WERI-Rb-1 (cell line): Measurements from ENCODE around the gene SGPL1.
"Not testable (repeated sequence)": the region's sequence is repeated elsewhere in the genome, so short reads cannot be mapped to it uniquely, and the experiment has no call there.

ENCODE experiments used
- DNase-seq: peaks from one replicate; pipeline ENCODE4 v3.0.0-alpha.2; 2020
- H3K27ac ChIP-seq: fragments of 250-450 bp; sonication (Bioruptor Pico); 2 replicates; pipeline ENCODE4 v1.5.1; 2020; ENCODE audit warnings: mild to moderate bottlenecking, moderate library complexity
- H3K27me3 ChIP-seq: fragments of 250-450 bp; sonication (Bioruptor Pico); 2 replicates; pipeline ENCODE4 v1.5.1; 2021; ENCODE audit warnings: mild to moderate bottlenecking, low read depth, moderate library complexity; ENCODE audit not compliant: insufficient read depth, severe bottlenecking
- H3K36me3 ChIP-seq: fragments of 250-450 bp; sonication (Bioruptor Pico); 2 replicates; pipeline ENCODE4 v1.5.1; 2020; ENCODE audit warnings: mild to moderate bottlenecking, moderate library complexity
- H3K4me3 ChIP-seq: 2 replicates; pipeline ENCODE4 v1.5.1; 2011; ENCODE audit warnings: low read depth, mild to moderate bottlenecking, control low read depth, low read length
- H3K9me3 ChIP-seq: fragments of 250-450 bp; sonication (Bioruptor Pico); 2 replicates; pipeline ENCODE4 v1.5.1; 2021; ENCODE audit warnings: mild to moderate bottlenecking, moderate library complexity; ENCODE audit not compliant: severe bottlenecking
- TF ChIP-seq, protein P1 (sequence below): IDR thresholded peaks from 2 replicates; pipeline ENCODE4 v1.5.1; 2011; ENCODE audit warnings: low read depth, mild to moderate bottlenecking, control low read depth, inconsistent platforms, low read length

Gene SGPL1

DNA sequence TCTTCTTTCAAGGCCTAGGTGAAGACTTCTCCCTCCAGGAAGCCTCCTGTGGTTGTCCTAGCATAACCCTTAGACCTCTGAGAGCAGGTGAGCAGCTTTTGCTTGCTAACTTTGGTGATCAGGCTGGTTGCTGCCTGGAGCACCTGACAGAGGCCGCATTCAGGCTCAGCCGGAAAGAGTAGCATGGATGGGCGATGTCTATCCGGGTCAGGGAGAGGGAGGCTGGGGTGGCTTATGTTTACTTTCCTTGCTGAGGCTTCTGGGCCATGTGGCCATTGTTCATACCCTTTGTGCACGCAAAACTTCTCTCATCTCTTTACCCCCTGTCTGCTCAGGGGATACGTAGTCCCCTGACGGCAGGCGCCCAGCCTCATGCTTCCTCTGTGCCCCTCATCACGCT, 100.1 kb downstream of the SGPL1 start:
- no peaks in the 10 kb centered on the region for H3K9me3 ChIP-seq
- no peaks in the 10 kb centered on the region for H3K36me3 ChIP-seq
- TF ChIP-seq, protein P1, sequence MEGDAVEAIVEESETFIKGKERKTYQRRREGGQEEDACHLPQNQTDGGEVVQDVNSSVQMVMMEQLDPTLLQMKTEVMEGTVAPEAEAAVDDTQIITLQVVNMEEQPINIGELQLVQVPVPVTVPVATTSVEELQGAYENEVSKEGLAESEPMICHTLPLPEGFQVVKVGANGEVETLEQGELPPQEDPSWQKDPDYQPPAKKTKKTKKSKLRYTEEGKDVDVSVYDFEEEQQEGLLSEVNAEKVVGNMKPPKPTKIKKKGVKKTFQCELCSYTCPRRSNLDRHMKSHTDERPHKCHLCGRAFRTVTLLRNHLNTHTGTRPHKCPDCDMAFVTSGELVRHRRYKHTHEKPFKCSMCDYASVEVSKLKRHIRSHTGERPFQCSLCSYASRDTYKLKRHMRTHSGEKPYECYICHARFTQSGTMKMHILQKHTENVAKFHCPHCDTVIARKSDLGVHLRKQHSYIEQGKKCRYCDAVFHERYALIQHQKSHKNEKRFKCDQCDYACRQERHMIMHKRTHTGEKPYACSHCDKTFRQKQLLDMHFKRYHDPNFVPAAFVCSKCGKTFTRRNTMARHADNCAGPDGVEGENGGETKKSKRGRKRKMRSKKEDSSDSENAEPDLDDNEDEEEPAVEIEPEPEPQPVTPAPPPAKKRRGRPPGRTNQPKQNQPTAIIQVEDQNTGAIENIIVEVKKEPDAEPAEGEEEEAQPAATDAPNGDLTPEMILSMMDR: no peak
- no peak overlapping the region for H3K27ac ChIP-seq
- no peaks in the 10 kb centered on the region for H3K27me3 ChIP-seq
- no peak overlapping the region for H3K4me3 ChIP-seq
- no peak for DNase-seq

- Histone ChIP-seq H3K27me3 (no peaks in the 10 kb centered on the region), H3K9me3 (no peaks in the 10 kb centered on the region), H3K4me3 (no peak overlapping the region), H3K36me3 (no peaks in the 10 kb centered on the region), H3K27ac (no peak overlapping the region)
- TF ChIP-seq, protein P1: no peak
- DNase-seq: no peak
Measured at GRCh38 chr10:70916241-70916640, 100.5 kb downstream of the SGPL1 start.

DNA sequence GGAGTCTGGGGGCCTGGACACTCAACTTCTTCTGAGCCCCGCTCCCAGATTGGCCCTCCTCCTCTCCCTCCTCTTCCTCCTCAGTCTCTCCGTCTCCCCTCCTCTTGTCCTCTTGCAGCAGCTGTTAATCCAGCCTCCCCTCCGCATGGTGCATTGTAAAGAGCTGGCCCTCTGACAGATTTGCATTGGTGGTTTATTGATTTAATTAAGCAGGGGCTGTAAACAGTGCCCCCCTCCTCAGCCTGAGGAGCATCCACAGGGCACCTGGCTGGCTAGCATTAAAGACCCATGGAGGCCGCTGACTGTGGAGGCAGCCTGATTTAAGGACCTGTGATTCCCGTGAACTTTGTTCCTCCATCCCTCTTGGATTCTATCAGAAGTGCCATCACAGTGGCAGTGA, 101.5 kb downstream of the SGPL1 start:
- TF ChIP-seq, protein P1: no peak
- H3K9me3 ChIP-seq: no peaks in the 10 kb centered on the region
- no peaks in the 10 kb centered on the region for H3K36me3 ChIP-seq
- H3K27ac ChIP-seq: no peak overlapping the region
- no peak overlapping the region for H3K4me3 ChIP-seq
- no peaks in the 10 kb centered on the region for H3K27me3 ChIP-seq
- no peak for DNase-seq

GRCh38 chr10:70917635-70918034, 101.9 kb downstream of the SGPL1 start:
- DNase-seq: no peak
- TF ChIP-seq, protein P1: no peak
- no peak overlapping the region for H3K27ac ChIP-seq
- no peak overlapping the region for H3K4me3 ChIP-seq
- no peaks in the 10 kb centered on the region for H3K9me3 ChIP-seq
- no peaks in the 10 kb centered on the region for H3K36me3 ChIP-seq
- no peaks in the 10 kb centered on the region for H3K27me3 ChIP-seq

GRCh38 chr10:70918851-70919530, 103.2 kb downstream of the SGPL1 start:
- no peak for DNase-seq
- H3K9me3 ChIP-seq: no peaks in the 10 kb centered on the region
- no peaks in the 10 kb centered on the region for H3K27me3 ChIP-seq
- TF ChIP-seq, protein P1: no peak
- no peak overlapping the region for H3K27ac ChIP-seq
- H3K36me3 ChIP-seq: no peaks in the 10 kb centered on the region
- no peak overlapping the region for H3K4me3 ChIP-seq

DNA sequence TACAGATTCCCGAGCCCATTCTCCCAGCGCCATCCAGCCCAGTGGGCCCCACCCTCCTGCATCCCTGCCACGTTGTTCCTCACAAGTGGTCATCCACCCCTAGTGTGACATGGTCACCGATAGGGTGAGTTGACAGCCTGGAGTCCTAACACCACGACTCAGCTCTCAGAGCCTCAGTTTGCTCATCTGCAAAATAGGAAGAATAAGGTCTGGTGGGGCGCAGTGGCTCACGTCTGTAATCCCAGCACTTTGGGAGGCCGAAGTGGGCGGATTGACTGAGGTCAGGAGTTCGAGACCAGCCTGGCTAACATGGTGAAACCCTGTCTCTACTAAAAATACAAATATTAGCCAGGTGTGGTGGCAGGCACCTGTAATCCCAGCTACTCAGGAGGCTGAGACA, 104.2 kb downstream of the SGPL1 start:
- H3K36me3 ChIP-seq, H3K27ac ChIP-seq, H3K4me3 ChIP-seq, H3K27me3 ChIP-seq, H3K9me3 ChIP-seq, DNase-seq: not testable (repeated sequence)
